Gastrocnemius medialis (tissue), 4 donors: ENCODE data around the gene FYN.

Experiments used
- CTCF ChIP-seq, 5 experiments: fragments of 450-650 bp in 3 of 5; fragments of 200-600 bp in 2 of 5; sonication (generic) in 2 of 5; IDR thresholded peaks in 4 of 5; conservative IDR thresholded peaks in 1 of 5; 1 replicate in 4 of 5; 2 replicates in 1 of 5; pipeline ENCODE4 v1.5.1; 2016 to 2019; ENCODE audit warnings: antibody characterized with exemption in 5 of 5, mild to moderate bottlenecking in 3 of 5, moderate library complexity in 3 of 5
- POLR2A ChIP-seq, 2 donors: fragments of 450-650 bp; IDR thresholded peaks; one replicate each; pipeline ENCODE4 v1.6.1; 2017; ENCODE audit warnings: antibody characterized with exemption in 2 of 2, mild to moderate bottlenecking in 2 of 2, moderate library complexity in 2 of 2

GRCh38 chr6:111772381-111772780, 100.9 kb downstream of the FYN start:
- TF ChIP-seq CTCF (IDR thresholded peaks at IDR 0.05 in 4 of 5, conservative IDR thresholded peaks at IDR 0.05 in 1 of 5) (no peak), POLR2A (IDR thresholded peaks at IDR 0.05) (no peak)
